Neural cell (in vitro differentiated cells): ENCODE results near the gene MAML2. TPM values are rescaled to one million over a fixed set of nuclear protein-coding genes. Genes with fewer than 3 reads are reported as not detected.

Experiments
- H2AFZ ChIP-seq: fragments of 200-600, 300-800 bp; sonication (generic), shearing (Covaris generic); 2 replicates; pipeline ENCODE4 v1.6.0; 2014; ENCODE audit warnings: low read depth, mild to moderate bottlenecking, antibody characterized with exemption, low read length, moderate library complexity
- H3F3A ChIP-seq: fragments of 200-600 bp; shearing (Covaris generic); 2 replicates; pipeline ENCODE4 v1.6.1; 2016; ENCODE audit warnings: mild to moderate bottlenecking, moderate library complexity, mixed read lengths, antibody characterized with exemption, low read length; ENCODE audit not compliant: insufficient read depth, poor library complexity, severe bottlenecking
- H3K27ac ChIP-seq: fragments of 200-600, 300-800 bp; sonication (generic), shearing (Covaris generic); 2 replicates; pipeline ENCODE4 v1.5.1; 2014; ENCODE audit warnings: mild to moderate bottlenecking, low read length, moderate library complexity
- H3K27me3 ChIP-seq: fragments of 300-800, 200-600 bp; sonication (generic), shearing (Covaris generic); 2 replicates; pipeline ENCODE4 v1.6.0; 2014; ENCODE audit warnings: mild to moderate bottlenecking, low read depth, low read length, moderate library complexity; ENCODE audit not compliant: insufficient read depth
- H3K36me3 ChIP-seq: fragments of 300-800, 200-600 bp; sonication (generic), shearing (Covaris generic); 2 replicates; pipeline ENCODE4 v1.5.1; 2014; ENCODE audit warnings: mild to moderate bottlenecking, antibody characterized with exemption, low read length, moderate library complexity; ENCODE audit not compliant: insufficient read depth
- H3K4me2 ChIP-seq: fragments of 300-800, 200-600 bp; sonication (generic), shearing (Covaris generic); 2 replicates; pipeline ENCODE4 v1.6.0; 2014; ENCODE audit warnings: mild to moderate bottlenecking, low read length
- H3K4me3 ChIP-seq: fragments of 300-800, 200-600 bp; sonication (generic), shearing (Covaris generic); 2 replicates; pipeline ENCODE4 v1.5.1; 2014; ENCODE audit warnings: mild to moderate bottlenecking, low read length, moderate library complexity
- H3K79me2 ChIP-seq: fragments of 200-600 bp; shearing (Covaris generic); replicated peaks from 2 replicates; pipeline ENCODE4 v1.6.0; 2014; ENCODE audit warnings: mild to moderate bottlenecking, low read length, moderate library complexity; ENCODE audit not compliant: insufficient read depth
- H3K9ac ChIP-seq: fragments of 300-800, 200-600 bp; sonication (generic), shearing (Covaris generic); 2 replicates; pipeline ENCODE4 v1.6.1; 2016; ENCODE audit warnings: mild to moderate bottlenecking, low read length, mixed read lengths
- H3K9me2 ChIP-seq: fragments of 200-600 bp; shearing (Covaris generic); 2 replicates; pipeline ENCODE4 v1.6.1; 2016; ENCODE audit warnings: mild to moderate bottlenecking, low read length, mixed read lengths; ENCODE audit not compliant: insufficient read depth
- H3K9me3 ChIP-seq: fragments of 200-600, 300-800 bp; sonication (generic), shearing (Covaris generic); 2 replicates; pipeline ENCODE4 v1.6.1; 2016; ENCODE audit warnings: mild to moderate bottlenecking, mixed run types, low read length, moderate library complexity, mixed read lengths
- H4K20me1 ChIP-seq: fragments of 200-600 bp; shearing (Covaris generic); 2 replicates; pipeline ENCODE4 v1.6.1; 2016; ENCODE audit warnings: mild to moderate bottlenecking, mixed run types; ENCODE audit not compliant: insufficient read depth
- CTCF ChIP-seq: fragments of 450-650 bp; IDR thresholded peaks from 2 replicates; pipeline ENCODE4 v1.5.1; 2014; ENCODE audit warnings: antibody characterized with exemption, mild to moderate bottlenecking, moderate library complexity; ENCODE audit not compliant: poor library complexity, severe bottlenecking
- EP300 ChIP-seq: fragments of 450-650 bp; conservative IDR thresholded peaks from 2 replicates; pipeline ENCODE4 v1.6.1; 2014; ENCODE audit warnings: antibody characterized with exemption, mild to moderate bottlenecking, moderate library complexity; ENCODE audit not compliant: poor library complexity, severe bottlenecking
- EZH2 ChIP-seq: fragments of 200-600, 300-800 bp; shearing (Covaris generic), sonication (generic); IDR thresholded peaks from 2 replicates; pipeline ENCODE4 v1.6.1; 2014; ENCODE audit warnings: antibody characterized with exemption, low read length, borderline replicate concordance, mild to moderate bottlenecking; ENCODE audit not compliant: insufficient read depth, poor library complexity, severe bottlenecking
- MXI1 ChIP-seq: fragments of 450-650 bp; conservative IDR thresholded peaks from 2 replicates; pipeline ENCODE4 v1.6.1; 2014; ENCODE audit warnings: antibody characterized with exemption, mild to moderate bottlenecking; ENCODE audit not compliant: poor library complexity, severe bottlenecking
- POLR2AphosphoS5 ChIP-seq: IDR thresholded peaks from 2 replicates; pipeline ENCODE4 v1.6.1; 2012
- RAD21 ChIP-seq: fragments of 450-650 bp; conservative IDR thresholded peaks from 2 replicates; pipeline ENCODE4 v1.6.1; 2014; ENCODE audit warnings: antibody characterized with exemption, mild to moderate bottlenecking, moderate library complexity
- REST ChIP-seq: IDR thresholded peaks from 2 replicates; pipeline ENCODE4 v1.6.1; 2012; ENCODE audit warnings: borderline replicate concordance
- SMC3 ChIP-seq: fragments of 450-650 bp; conservative IDR thresholded peaks from 2 replicates; pipeline ENCODE4 v1.6.1; 2014; ENCODE audit warnings: antibody characterized with exemption, mild to moderate bottlenecking, moderate library complexity; ENCODE audit not compliant: poor library complexity
- TAF1 ChIP-seq: IDR thresholded peaks from 2 replicates; pipeline ENCODE4 v1.6.1; 2012; ENCODE audit warnings: low read depth
- polyA plus RNA-seq: library from polyadenylated mRNA; depleted of rRNA; stranded (reverse); fragments of >200 nt; gene quantifications from 2 replicates; pipeline ENCODE4 v1.2.3, GENCODE V29; 2014

The MAML2 gene
- polyA plus RNA-seq, 1 donor from 2014 or later, result 3.6 TPM

GRCh38 chr11:96314326-96315020 is 28.5 kb downstream of the MAML2 start:
- Histone ChIP-seq H2AFZ (no peak overlapping the region), H3K36me3 (no peaks in the 10 kb centered on the region), H3K27ac (no peak overlapping the region), H3K79me2 (no peaks in the 10 kb centered on the region), H3K9me3 (no peaks in the 10 kb centered on the region), H3K27me3 (no peaks in the 10 kb centered on the region), H4K20me1 (no peaks in the 10 kb centered on the region), H3K4me3 (no peak overlapping the region), H3F3A (no peaks in the 10 kb centered on the region), H3K9me2 (no peaks in the 10 kb centered on the region), H3K4me2 (no peak overlapping the region), H3K9ac (no peak overlapping the region)
- no peak for TF ChIP-seq TAF1
- no peak for TF ChIP-seq REST
- TF ChIP-seq MXI1, result no peak
- TF ChIP-seq EZH2, result no peak
- no peak for TF ChIP-seq CTCF
- no peak for TF ChIP-seq RAD21
- no peak for TF ChIP-seq POLR2AphosphoS5
- no peak for TF ChIP-seq SMC3
- no peak for TF ChIP-seq EP300

DNA sequence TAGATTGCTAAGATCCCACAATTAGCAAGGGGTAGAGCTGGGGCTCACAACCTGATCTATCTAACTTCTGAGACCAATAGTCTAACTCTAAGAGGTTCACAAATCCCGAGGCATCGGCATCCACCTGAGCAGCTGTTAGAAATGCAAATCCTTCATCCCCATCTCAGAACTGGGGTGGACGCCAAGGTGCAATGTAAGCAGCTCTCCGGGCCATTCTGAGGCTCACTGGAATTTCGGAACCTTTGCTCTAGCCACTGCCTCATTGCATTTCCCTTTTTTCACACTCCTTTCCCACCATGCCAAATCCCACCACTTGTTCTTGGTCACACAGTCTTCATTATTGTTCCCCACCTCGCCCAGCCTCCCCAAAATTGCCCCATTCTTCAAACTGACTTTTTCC is 29.8 kb downstream of the MAML2 start:
- Histone ChIP-seq H3K27me3 (no peaks in the 10 kb centered on the region), H3K27ac (no peak overlapping the region), H4K20me1 (no peaks in the 10 kb centered on the region), H3K4me2 (no peak overlapping the region), H2AFZ (no peak overlapping the region), H3K4me3 (no peak overlapping the region), H3K9me3 (no peaks in the 10 kb centered on the region), H3K79me2 (no peaks in the 10 kb centered on the region), H3K9me2 (no peaks in the 10 kb centered on the region), H3K36me3 (no peaks in the 10 kb centered on the region), H3F3A (no peaks in the 10 kb centered on the region), H3K9ac (no peak overlapping the region)
- TF ChIP-seq EZH2 (no peak), SMC3 (no peak), EP300 (no peak), MXI1 (no peak), CTCF (no peak), POLR2AphosphoS5 (no peak), TAF1 (no peak), REST (no peak), RAD21 (no peak)
